HG03060 (cell line): ENCODE data around the gene CHSY3.

Source experiments
- ATAC-seq: cut with Tn5 transposase; IDR thresholded peaks from one replicate; pipeline ENCODE4 v1.9.1; 2021; ENCODE audit warnings: low read depth, moderate number of reproducible peaks; ENCODE audit not compliant: unreplicated experiment

Gene CHSY3

DNA sequence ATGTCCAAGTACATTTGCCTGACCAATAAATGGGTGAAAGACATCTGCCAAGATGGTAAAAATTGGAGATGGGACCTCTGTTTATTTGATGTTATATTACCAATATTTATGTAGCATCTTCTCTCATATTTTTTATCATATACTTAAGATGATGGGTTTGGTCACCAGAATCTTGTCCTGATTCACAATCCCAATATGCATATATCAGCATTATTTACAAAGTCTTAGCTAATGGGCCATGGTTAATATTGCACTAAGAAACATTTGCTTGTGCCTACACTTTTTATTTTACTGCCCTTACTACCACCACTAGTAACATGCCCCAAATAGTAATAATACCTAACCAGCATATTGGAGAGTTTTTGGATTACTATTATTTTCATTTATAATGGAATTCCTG, 116.7 kb downstream of the CHSY3 start:
- no peak for ATAC-seq

DNA sequence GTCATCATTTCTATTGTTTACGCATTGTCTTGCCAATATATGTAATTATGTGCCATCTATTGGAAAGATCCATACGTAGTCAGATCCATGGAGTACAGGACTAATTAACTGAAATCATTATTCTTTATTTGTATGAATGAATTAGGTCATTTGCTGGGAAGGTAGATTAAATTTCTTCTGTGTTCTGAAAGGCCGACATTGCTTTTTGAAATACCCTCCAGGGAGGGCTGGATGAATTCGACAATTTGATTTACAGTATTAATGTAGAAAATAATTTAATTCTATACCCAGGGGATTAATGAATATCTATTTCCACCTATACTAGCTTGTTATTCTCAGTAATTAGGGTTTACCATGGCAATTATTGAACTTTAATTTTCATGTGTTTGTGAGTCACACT, 117.6 kb downstream of the CHSY3 start:
- ATAC-seq = no peak

DNA sequence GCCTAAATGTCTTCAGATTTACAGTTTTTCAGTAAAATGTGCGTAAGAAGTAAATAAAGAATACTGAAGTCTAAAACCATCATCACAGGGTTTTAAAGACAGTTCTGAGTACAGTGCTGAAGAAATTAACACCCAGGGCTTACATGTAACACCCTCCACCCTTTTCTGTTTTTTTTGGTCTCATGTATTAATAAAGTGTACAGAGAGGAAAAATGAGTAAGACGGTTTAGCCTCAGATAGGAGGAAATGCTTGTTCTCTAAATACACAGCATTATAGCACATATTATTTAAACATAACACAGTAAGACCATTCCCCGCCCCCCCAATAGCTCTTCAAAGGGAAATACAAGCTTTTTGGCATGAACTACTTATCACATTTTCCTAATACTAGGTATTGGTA, 119.3 kb downstream of the CHSY3 start:
- ATAC-seq = no peak

DNA sequence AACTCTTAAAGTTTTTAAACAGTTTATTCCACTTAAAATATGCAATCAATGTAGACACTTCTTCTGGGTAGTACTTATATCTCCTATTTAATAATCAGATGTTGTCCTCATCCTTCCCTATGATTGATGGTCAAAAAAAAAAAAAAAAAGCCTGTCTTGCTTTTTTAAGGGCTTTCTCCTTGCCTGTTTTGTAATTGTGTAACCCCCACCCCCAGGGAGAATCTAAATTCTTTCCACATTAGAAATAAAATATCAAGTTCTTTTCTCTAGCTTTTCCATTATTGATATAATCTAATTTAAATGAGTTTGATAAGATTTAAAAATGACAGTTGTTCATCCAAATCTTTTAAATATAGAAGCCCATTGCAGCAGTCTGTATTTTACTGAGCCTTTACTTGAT, 119.7 kb downstream of the CHSY3 start:
- no peak for ATAC-seq

DNA sequence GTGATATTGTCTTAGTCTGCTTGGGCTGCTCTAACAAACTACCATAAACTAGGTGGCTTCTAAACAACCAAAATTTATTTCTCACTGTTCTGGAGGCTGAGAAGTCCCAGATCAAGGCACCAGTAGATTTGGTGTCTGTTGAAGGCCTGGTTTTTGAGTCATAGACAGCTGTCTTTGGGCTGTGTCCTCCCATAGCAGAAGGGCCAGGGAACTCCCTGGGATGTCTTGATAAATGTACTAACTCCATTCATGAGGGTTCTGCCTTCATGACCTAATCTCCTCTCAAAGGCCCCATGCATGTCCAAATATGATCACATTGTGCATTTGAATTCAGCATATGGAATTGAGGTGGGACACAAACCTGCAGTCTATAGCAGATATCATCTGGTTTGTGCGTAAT, 121.2 kb downstream of the CHSY3 start:
- no peak for ATAC-seq

DNA sequence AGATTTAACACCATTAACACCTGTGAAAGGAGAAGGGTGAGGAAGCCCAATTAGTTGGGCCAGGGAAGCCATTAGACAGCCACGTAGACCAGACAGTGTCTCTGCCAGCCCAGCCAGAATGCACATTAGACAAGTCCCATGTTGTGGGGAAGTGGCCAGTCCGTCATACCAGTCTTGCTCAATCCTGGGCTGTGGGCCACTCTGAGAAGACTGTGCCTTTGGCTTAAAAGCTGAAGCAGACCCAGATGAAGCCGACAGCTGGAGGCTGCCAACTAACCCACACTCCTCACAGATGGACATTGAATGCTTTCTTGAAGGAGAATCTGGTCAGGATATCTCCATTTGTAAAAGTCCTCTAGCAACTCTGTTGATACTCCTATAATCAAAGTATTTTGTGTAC, 128.5 kb downstream of the CHSY3 start:
- no peak for ATAC-seq

DNA sequence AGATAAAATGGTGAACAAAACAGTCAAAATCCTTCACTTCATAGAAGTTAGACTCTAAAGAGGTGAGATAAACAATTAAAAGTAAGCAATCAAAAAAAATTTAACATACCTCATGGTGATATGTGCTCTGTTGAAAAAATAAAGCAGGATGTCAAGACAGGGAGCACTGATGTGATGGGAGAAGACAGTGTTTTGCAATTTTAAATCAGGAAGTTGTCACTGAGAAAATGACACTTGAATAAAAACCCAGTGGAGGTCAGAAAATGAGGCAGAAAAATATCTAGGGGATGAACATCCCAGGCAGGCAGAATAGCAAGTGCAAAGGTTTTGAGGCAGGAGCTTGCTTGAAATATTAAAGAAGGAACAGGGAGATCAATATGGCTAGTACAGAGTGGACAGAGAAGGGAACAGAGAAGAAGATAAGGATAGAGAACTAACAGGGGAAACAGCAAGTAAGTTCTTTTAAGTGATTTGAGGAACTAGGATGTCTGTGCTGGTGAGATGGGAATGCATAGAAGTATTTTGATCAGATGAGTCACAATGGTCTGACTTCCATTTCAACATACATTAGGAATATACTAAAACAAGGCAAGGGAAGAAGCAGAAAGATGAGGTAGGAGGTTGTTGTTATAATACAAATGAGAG, 130.4 kb downstream of the CHSY3 start:
- no peak for ATAC-seq

DNA sequence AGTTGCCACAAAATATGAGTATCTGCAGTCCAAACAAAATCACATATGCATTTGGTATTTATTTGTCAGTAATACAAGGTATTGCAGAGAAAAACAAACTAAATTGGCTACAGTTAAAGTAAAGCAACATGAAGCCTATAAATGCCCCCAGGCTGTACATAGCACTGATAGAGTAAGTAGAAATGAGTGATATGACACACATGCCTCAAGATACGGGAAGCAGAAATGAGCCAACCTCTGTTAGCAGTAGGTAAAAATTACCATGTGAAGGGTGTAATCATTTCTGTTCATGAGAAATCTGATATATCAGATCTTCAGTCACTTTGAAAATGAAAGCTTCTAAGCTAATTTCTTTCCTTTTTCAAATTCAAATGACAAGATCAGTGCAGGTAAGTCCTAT, 131.1 kb downstream of the CHSY3 start:
- ATAC-seq = no peak

DNA sequence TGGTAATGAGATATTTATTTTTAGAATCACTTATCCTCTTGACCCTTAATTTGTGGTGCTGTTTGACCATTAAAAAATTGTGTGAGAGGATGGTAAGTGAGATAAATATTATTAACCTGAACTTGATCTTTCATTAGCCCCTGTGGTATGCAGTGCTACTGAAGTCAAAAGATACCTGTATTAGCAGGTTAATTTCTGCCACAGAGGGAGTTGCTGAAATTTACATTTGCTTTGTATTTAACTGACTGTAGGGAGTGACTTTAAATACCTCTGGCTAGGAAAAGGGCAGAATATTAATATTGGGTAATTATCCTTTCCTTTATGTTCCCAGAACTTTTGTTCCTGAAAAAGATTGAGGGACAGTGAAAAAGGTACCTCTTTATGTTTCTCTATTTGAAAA, 133.6 kb downstream of the CHSY3 start:
- ATAC-seq = no peak

DNA sequence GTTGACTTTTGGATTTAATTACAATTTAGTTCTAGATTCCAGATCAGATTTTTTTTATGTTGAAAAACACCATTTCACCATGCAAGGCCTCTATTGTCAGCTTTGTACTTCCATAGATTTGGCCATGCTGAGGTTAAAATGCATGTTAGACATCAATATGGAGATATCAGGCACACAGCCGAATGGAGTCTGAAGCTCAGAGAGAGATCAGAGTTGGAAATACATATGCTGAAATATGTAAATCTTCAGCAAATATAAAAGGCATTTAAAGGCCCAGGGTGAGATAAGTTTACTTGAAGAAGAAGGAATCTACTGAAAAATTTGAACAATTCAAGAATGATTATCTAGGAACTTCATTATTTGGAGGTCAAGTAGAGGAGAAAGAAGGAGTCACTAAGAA, 139.6 kb downstream of the CHSY3 start:
- ATAC-seq = no peak

DNA sequence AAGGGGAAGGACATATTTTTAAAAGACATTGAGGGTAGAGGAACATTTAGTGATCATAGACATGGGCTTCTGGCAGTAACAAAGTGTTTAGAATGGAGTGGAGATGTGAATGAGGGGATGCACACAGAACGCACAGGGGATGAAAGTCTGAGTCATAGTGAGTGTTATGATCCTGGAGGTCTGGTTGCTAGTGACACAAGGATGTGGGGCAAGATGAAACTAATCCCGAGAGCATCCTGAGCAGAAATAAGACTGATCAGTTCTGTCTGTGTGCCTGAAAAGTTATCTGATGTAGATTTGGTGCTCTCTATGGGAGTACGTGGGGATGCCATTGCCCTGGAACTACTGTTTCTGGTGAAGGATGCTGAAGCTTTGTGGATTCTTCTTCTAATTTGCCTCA, 141.1 kb downstream of the CHSY3 start:
- no peak for ATAC-seq

DNA sequence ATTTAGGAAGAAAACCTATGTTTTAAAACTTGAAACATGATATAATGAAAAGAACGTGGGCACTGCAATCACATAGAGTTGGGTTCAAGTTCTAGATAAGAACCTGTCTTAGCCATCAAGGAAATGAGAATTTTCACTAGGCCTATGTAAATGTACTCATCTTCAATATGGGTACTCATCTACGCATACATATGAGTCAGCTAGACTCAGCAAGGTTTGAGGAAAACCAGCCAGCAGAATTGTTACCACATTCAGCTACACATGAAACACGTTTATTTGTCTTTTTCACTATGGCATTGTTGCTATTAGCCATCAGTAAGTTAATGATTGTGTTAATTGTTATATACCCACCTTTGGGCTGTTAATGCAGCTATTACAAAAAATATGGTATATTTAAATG, 146.3 kb downstream of the CHSY3 start:
- ATAC-seq = no peak

DNA sequence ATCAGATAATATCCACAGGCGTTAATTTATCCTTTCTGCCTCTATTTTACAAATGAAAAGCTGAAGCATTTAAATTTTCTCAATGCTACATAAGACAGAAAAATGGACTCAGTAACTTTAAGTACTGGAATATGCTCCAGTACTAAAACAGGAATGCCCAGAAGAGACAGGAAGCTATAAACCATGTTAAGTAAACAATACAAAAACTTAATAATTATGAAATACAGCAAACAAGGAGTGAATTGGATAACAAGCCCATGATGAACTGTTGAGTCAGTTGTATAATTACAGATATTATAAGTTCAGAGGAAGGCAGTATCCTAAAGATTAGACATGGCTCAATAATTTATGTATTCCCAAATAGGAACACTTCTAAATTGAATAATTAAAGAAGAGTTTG, 148.5 kb downstream of the CHSY3 start:
- no peak for ATAC-seq

DNA sequence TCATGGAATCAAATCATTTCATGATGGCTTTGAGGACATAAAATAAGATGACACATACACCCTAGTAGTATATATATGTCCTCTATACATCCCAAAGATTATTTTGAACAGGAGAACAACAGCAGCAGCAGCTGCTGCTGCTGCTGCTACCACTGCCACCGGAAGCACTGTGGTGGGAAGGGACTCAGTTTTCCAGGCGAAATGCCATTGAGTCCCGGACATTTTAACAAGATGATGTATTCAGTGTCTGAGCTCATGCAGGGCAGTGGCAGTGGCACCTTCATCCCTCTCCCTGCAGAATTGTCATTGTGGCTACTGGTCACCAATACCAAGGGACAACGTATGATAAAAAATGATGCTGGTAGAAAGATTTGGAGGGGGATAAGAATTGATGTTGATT, 151.3 kb downstream of the CHSY3 start:
- no peak for ATAC-seq

DNA sequence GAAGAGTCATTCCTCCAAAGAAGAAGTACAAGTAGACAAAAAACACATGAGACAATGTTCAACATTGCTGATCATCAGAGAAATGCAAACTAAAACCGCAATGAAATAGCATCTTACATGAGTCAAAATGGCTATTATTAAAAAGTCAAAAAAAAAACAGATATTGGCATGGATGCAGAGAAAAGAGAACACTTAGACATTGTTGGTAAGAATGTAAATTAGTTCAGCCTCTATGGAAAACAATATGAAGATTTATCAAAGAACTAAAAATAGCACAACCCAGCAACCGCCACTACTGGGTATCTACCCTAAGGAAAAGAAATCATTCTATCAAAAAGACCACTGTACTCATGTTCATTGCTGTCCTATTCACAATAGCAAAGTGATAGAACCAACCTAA, 157.5 kb downstream of the CHSY3 start:
- ATAC-seq = no peak

DNA sequence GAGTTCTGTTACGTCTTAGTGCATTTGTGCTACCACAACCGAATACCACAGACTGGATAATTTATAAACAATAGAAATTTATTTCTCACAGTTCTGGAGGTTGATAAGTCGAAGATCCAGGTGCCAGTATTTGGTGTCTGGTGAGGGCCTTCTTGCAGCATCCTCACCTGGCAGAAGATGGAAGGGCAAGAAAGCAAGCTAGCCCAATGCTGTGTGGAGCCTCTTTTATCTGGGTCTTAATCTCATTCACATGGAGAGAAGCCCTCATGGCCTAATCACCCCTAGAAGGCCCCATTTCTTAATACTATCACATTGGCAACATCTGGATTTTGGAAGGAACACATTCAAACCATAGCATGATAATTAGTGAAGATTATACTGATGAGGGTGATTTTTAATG, 159.3 kb downstream of the CHSY3 start:
- no peak for ATAC-seq

DNA sequence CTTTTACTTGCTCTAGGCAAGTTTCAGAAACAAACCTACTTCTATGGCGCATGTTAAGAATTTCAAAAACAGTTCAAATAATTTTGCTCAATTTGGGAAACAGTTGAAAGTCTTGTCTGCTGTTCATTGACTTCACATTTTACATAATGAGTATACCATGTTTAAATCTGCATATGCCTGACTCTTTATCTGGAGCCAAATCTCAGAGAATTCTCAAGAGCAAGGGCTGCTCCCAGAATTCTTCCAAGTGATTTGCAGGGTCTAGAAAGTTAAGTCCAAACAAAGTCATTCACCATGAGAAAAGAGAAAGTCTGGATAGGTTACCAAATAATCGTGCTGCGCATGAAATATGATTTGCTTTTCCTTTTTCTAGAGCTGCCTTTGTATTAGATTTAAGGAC, 160.2 kb downstream of the CHSY3 start:
- ATAC-seq = no peak

DNA sequence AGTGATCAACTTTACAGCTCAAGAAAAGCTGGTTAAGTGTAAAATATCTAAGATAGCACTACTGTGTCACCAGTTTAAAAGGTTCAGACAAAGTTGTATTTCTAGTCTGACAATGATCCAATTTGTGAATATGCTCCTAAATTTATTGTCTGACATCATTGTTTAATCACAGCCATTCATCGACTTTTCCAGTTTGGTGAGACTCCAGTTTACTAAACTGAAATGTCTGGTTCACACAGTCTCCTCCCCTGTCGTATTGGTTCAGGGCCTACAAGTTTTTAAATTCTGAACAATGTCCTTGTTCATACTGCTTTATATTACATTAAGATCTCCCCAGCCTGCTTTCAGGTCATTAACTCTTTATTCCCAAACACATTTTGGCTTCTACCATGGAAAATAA, 161.4 kb downstream of the CHSY3 start:
- no peak for ATAC-seq

DNA sequence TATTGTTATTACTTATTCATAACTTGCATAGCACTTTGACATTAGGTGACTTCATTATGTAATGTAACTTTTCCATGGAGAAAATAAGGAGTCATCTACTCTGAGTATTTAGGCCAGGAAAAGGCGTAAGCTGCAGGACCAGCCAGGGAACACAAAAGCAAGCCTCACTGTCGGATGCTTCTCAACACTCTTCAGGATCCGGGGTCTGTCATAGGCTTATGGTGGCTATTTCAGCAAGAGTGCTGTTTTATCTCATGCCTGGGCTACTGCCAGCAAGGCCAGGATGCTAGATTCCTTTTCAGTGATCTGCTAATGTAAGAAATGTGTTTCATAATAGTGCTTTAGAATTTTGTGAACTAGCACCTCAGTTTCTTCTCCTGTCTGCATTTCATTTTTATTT, 162.4 kb downstream of the CHSY3 start:
- ATAC-seq = no peak

DNA sequence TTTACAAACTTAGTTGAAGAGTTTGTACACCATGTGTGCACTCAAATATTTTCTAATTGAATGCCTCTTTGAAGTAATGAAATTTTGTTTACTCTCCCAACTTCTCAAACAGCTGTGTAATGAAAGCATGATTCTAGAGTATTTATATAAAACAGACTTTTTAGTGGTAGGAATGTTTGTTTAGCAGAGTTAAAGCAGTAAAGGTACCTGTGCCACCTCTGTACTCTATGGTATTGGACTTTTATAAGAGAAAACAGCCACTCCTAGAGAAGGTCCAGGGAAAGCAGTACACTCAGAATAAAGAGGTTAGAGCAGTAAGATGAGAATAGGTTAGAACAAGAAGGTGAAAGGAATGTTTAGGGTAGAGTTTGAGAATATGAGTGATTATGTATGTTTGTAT, 163.1 kb downstream of the CHSY3 start:
- no peak for ATAC-seq

DNA sequence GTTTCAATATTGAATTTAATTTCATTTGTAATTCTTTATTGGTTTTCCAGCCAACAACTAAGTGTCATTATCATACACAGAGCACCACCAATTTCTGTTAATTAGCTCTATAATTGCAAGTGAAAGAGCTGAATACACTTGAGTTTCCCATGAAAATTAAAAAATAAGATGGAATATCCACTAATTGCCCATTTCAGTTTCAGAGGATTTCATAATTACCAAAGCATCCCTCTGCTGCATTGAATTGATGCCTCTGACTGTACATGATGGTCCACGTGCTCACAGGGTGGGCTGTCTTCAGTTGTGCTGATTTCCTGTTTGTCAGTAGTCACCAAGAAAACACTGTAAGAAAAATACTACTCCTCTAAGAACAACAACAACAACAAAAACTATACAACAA, 163.8 kb downstream of the CHSY3 start:
- no peak for ATAC-seq

DNA sequence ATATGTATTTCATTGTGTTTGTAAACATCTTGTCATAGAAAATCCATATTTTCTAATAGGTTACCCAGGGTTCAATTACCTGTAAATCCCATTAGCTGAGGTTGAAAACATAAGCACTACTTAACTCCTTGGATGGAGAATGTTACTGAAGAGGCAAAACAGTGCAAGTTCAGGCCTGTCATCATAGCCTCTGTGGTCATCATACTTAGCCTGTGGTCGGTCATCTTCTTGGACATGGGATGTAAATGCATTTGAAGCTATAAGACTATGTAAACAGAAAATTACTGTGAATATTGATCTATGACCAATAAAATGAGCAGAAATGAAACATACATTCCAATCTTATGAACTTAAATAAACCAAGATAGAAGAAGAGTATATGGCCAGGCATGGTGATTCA, 164.7 kb downstream of the CHSY3 start:
- ATAC-seq = no peak

DNA sequence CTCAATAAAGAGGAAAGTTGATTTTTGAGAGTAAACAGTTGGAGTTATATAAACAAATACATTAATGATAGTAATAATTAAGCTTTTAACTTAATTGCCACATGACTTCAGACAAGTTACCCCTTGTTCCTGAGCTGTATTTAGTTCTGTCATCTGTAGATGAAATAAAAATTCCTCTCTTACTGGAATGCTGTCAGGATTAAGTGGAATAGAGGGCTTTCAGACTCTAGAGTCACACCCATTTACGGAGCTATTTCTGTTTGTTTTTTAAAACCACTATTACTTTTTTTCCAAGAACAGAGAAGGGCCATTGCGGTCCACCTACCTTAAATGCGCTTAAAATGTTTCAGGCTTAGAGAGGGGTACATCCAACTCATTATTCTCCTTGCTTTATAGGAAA, 170.6 kb downstream of the CHSY3 start:
- ATAC-seq = no peak
